C4-2B (cell line): ENCODE data around the gene OLFML2B.
"Not testable (repeated sequence)": the region's sequence is repeated elsewhere in the genome, so short reads cannot be mapped to it uniquely, and the experiment has no call there.

Experiments used
- H3K27ac ChIP-seq: fragments of 450-650 bp; 2 replicates; pipeline ENCODE4 v1.5.1; 2017
- ZFX ChIP-seq: fragments of 450-650 bp; IDR thresholded peaks from 2 replicates; pipeline ENCODE4 v1.6.1; 2017
- TF ChIP-seq, protein P1 (sequence below): fragments of 450-650 bp; conservative IDR thresholded peaks from 2 replicates; pipeline ENCODE4 v1.5.1; 2017; ENCODE audit warnings: mild to moderate bottlenecking

Gene OLFML2B

GRCh38 chr1:162067466-162067865 lies 43.8 kb upstream of the OLFML2B start:
- TF ChIP-seq ZFX = no peak
- TF ChIP-seq, protein P1, sequence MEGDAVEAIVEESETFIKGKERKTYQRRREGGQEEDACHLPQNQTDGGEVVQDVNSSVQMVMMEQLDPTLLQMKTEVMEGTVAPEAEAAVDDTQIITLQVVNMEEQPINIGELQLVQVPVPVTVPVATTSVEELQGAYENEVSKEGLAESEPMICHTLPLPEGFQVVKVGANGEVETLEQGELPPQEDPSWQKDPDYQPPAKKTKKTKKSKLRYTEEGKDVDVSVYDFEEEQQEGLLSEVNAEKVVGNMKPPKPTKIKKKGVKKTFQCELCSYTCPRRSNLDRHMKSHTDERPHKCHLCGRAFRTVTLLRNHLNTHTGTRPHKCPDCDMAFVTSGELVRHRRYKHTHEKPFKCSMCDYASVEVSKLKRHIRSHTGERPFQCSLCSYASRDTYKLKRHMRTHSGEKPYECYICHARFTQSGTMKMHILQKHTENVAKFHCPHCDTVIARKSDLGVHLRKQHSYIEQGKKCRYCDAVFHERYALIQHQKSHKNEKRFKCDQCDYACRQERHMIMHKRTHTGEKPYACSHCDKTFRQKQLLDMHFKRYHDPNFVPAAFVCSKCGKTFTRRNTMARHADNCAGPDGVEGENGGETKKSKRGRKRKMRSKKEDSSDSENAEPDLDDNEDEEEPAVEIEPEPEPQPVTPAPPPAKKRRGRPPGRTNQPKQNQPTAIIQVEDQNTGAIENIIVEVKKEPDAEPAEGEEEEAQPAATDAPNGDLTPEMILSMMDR = no peak

GRCh38 chr1:162066836-162067235 lies 43.2 kb upstream of the OLFML2B start:
- not testable (repeated sequence) for H3K27ac ChIP-seq

More at GRCh38 chr1:162067466-162067865, 43.8 kb upstream of the OLFML2B start:
- no peak overlapping the region for H3K27ac ChIP-seq

DNA sequence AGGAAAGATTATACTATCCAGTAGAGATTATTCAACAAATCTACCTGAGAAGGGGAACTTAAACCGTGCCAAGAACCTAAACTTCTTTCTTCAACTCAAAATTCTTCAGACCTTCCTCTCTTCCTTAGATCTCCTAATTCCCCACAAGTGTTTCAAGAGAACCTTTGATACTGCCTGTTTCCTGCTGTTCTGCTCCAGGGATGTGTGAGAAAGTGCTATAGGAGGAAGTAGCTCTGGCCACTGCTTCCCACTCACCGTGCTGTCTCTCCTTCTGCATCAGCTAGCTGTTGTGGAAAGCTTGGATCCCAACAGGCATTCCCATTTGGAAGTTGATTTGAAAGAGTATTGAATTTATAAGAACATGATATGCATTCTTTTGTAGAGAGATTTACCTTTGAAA lies 41.3 kb upstream of the OLFML2B start:
- no peak overlapping the region for H3K27ac ChIP-seq
- TF ChIP-seq ZFX = no peak
- TF ChIP-seq, protein P1 = no peak

GRCh38 chr1:162062542-162063015 lies 38.9 kb upstream of the OLFML2B start:
- H3K27ac ChIP-seq = no peak overlapping the region
- TF ChIP-seq, protein P1 = no peak
- no peak for TF ChIP-seq ZFX

- no peak for TF ChIP-seq ZFX
- TF ChIP-seq, protein P1 = no peak
- no peak overlapping the region for H3K27ac ChIP-seq
Observed at GRCh38 chr1:162060314-162060713, 36.6 kb upstream of the OLFML2B start.

DNA sequence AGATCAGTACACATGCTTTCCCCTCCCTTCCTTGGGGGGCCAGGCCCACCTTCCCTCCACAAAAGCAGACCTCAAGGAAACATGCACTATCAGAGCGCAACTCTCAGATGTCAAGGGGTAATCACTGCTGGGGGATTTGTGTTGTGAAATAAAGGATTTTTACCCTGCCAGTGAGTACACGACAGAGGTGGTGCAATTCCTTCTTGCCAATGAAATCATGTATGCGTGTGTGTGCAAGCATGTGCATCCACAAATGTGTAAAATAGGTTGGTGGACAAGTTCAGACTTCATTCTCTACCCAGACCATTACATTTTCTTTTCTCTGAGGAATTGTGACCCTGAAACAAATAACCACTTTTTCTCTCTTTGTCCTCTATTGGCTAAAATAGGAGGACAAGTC lies 36.1 kb upstream of the OLFML2B start:
- H3K27ac ChIP-seq = no peak overlapping the region
- TF ChIP-seq ZFX = no peak
- TF ChIP-seq, protein P1 = no peak

- H3K27ac ChIP-seq = no peak overlapping the region
Observed at GRCh38 chr1:162056579-162056978, 32.9 kb upstream of the OLFML2B start.

GRCh38 chr1:162056043-162056442 lies 32.4 kb upstream of the OLFML2B start:
- no peak for TF ChIP-seq ZFX
- TF ChIP-seq, protein P1 = peak; percentile 97
- H3K27ac ChIP-seq = no peak overlapping the region

More at GRCh38 chr1:162056579-162056978, 32.9 kb upstream of the OLFML2B start:
- TF ChIP-seq, protein P1 = no peak
- TF ChIP-seq ZFX = no peak
